NCI-H748 (cell line): ENCODE results near the gene NCOA6.

Experiments
- DNase-seq: peaks from one replicate; lab custom pipeline; 2025; ENCODE audit not compliant: unreplicated experiment; lab: John Stamatoyannopoulos, UW

The NCOA6 gene

DNA sequence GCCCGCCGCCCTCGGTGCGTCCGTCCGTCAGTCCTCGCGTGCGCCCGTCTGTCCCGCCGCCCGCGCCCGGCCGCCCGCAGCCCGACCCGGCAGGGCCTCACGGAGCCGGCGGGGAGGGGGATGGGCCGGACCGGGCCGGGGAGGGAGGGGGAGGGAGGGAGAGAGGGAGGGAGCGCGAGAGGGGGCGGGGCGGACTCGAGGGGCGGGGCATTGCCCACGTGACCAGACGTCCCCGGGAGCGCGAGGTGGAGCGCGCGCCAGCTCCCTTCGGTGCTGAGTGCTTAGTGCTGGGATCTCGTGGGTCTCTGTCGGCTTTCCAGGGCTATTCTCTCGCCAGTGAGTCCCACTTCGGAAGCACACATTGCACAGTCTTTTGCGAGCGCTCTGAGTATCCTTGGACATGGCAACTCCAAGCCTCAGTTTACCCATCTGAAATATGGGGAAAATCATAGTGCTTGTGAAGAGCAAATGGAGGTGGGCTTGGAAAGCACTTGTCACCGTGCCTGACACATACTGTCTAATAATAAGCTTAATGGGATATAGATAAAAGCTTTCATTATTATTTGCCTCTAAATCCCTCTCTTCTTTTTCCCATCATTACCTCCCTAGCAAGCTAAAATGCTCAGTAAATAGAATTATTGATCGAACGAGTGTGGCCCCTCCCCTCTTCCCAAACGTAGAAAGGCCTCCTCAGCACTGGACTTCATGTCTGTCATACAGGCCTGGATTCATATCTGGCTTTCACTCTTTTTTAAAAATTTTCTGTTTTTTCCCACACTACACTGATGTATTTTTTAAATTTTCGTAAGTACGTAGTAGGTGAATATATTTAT, at the start of gene NCOA6:
Gene NCOA6 (minus strand): TSS at position 122 of the 833 bp plus-strand sequence. CDS start 43,296 bp downstream, outside the sequence.
- peak; percentile 84 for DNase-seq

DNA sequence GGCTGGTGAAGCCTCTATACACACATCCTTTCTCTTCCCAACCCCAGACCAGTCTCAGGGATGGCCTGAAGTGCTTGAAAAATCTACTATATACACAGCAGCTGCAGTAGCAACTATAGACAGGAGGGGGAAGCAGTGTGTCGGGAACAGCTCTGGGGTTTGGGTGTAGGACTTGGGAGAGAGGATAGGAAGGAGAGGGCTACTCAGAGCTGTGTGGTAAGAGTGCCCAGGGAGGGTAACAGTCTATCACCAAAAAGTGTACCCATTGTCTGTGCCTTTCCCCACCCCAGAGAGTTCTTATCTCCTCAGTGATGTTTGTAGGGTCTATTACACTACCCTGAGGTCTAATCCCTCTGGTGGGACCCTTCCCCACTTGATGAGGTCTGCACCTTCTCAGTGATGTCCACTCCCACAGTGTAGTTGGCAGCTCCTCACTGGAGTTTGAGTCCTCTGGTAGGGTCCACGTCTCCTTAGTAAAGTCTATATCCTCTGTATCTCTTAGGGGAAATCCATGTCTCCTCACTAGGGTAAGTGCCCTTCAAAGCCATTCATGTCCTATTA, 48.7 kb upstream of the NCOA6 start:
- peak; percentile 78 for DNase-seq

DNA sequence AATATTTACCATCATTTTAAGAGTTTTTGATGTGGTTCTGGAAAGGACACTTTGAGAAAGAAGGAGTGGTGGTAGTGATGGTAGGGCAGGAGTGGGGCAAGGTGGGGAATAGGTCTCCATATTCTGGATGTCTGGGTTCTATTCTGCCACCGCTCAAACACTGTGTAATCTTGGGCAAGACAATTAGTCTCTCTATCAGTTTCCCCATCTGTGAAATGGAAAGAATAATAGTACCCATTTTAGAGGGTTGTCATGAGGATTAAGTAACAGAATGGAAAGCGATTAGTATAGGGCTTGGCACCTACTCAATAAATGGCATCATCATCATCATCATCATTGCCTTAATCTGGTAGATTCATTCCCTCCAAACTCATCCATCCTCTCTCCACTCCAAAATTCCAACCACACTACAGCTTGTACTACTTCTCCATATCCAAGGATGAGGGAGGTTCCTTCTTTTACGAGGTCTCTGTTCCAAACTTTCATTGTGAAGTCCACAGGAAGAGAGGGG, 48.2 kb upstream of the NCOA6 start:
- DNase-seq, result no peak

DNA sequence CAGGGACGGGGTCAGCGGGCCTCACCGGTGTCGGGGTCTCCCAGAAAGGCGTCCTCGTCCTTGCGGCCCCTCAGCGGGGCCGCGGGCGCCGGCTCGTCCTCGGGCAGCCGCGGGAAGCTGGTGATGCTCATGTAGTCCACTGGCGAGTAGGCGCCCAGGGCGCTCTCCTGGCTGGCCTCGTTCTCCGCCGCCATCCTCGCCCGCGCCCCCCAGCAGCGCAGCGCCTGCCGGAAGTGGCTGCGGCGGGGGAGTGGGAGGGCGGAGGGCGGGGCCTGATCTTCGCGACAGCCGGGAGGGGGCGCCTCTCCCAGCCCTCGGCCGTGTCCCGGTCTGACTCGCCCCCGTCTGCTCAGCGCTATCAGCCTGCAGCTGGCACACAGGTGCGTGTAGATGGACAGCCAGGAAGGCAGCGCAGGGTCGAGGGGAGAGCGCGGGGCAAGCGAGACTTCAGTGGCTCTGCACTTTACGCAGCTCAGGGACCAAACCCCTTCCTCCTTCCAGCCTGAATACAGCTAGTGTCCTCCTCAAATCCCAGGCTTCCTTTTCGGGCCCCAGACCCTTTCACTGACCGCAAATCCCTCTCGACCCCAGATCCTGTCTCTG, 47.3 kb upstream of the NCOA6 start, which contains the start of gene GGT7:
Gene GGT7 (minus strand): TSS at position 235 of the 603 bp plus-strand sequence. CDS start 41 bp downstream, at position 194.
- DNase-seq, result peak; percentile 89

DNA sequence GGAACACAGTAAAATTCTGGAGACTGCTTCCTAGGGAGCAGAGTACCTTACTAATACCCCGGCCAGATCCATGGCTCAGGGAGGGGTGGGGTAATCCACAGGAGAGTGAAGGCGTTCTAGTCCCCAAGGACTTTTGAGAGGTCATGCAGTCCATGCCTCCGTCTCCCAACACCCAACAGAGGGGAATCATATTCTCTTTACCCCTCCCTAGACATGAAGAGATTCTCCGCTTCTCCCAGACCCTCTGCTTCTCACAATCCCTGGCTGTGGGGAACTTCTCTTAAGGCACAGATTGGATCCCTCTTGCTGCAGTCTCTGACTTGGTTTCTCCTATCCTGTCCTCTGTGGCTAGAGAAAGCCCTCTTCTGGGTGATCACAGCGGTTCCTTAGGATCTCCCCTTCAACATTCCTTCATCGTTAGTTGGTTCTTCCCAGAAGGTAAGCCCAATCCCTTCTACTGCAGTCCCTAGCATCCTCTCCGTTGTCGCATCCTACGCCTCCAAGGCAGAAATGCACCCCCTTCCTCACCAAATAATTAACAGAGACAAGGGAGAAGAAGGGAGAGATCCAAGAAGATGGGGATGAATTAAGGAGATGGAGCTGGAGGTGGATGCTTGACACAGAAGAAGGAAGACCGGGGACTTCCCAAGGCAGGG, 46.6 kb upstream of the NCOA6 start:
- no peak for DNase-seq

DNA sequence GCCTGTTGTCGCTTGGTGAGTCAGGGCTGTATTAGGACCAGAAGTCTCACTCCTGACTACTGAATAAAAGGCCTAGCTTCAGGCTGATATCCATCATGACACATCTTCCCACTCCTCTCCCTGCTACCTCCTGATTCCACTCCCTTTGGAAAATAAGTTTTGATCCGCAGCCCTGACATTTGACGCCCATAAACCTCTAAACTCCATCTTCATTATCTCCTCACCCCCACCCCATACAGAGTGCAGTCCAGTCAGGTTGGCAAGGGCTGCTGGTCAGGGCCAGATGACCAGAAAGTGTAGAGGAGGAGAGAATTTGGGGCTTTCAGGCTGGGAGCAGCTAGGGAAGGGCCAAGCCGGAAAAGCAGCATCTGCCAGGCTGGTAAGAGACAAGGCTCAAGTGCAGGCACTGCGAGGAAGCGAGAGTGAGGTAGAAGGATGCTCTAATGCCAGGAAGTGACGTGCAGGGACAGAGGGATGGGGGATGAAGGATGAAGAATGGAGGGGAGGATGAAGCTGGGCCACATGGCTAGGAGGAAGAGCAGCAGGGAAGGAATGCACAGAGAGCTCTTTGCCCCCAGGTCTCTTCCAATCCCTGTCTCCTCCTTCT, 46.0 kb upstream of the NCOA6 start:
- DNase-seq, result peak; percentile 16

DNA sequence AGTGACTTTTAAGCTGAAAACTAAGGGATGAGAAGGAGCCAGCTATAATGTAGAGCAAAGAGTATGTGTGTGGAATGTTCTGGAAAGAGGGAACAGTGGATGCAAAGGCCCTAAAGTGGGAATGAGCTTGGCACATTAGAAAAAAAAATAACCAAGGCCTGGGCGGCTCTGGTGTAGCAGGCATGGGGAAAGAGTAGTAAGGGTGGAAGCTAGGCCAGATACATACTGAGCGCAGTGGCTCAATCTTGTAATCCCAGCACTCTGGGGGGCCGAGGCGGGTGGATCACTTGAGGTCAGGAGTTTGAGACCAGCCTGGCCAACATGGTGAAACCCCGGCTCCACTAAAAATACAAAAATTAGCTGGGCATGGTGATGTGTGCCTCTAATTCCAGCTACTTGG, 38.8 kb upstream of the NCOA6 start:
- no peak for DNase-seq

DNA sequence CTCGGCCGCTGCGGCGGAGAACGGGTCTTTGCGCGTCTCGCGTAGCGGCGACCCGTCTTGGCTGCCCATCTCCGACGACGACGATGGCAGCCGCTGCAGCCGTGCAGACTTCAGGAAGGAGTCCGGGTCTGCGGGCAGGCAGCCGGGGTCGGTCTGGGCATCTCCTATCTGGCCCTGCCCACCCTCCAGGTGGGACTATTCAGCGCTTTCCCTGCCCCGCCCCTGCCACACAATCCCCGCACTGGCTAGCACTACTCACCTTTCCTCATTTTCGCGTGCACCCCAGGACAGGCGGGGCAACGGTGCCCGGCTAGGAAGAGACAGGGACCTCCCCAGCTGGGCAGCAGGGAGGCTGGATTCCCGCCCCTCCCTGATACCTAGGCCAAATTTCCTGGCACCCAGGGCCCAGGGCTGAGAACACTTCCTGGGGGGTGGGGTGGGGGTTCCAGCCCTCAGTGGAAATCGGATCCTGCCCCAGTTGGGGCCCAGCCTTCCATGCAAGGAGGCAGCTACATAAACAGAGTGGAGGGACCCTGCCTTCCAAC, 38.0 kb upstream of the NCOA6 start:
- DNase-seq, result no peak

DNA sequence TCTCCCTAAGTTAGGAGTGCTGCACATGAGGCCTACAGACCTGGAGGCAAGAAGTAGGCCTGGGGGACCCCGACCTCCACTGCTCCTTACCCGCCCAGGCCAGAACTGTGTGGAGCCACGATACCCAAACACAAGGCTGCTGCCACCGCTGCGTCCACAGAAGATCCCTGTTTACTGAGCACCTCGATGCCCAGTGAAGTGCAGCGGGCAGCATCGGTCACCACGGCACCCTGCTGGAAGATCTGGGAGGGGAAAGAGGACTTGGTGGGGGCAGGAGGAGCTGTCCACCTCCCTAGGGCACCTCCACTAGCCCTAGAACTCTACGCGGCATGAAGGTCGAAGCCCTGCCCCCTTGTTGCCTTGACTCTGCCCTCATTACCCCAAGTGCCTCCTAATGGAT, 37.3 kb upstream of the NCOA6 start:
- DNase-seq, result no peak

DNA sequence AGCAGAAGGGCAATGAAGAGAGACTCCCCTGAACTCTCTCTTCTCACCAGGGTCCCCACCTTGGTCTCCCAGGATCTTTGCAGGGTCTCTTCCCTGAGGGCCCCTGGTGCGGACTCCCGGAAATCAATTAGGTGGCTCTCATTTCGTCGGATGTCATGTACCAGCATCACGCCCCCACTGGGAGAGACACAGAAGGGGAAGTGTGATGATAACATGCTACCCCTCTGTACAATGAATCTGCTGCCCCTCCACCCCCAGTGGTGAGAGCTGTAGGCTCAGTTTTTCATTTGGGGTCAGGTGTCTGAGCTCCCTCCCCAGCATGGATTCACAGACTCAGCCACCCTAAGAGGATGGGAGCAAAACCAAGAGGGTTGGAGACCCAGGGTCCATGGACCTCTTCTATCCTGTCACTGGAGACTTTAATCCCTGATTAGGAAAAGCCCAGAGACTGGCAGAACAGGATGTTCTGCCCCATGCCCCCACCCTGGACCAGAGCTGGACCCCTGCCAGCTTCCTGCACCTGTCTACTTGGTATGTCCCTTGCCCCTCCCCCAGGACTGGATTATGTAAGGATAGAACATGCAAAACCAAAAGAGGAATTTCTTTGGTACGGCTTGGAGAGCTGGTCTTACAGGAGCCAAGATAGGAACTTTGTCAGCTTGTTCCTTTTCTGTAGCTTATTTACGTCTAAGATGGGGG, 36.1 kb upstream of the NCOA6 start:
- DNase-seq, result peak; percentile 61

DNA sequence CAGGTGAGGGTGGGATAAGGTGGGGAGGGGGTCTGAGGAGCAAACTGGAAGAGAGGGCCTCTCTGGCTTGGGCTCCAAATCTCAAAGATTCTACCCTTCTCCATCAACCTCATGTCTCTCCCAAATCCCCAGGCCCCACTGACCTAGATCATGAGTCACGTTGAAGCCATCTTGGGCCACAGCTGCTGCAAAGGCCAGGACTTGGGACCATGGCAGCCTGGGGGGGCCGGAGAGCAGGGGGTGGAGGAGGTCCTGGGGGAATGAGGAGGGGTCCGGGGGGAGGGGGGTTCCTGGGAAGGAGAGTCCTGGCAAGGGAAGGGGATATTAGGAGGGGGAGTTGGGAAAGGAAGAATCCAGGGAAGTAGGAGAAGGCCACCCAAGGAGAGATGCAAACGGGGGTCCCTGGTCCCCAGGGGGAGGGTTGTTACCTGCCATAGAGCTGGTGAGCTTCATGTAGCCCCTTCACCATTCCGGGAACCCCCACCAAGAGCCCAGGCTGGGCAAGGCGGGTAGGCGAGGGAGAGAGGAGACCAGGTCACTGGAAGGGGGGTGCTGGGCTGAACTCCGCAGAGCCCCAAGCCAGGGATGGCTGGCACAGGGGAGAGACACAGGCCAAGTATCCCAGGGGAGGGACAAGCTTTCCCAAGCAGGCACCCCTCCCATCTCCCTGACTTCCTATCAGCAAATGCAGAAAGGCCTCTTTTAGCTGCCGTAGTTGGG, 34.5 kb upstream of the NCOA6 start:
- DNase-seq, result no peak

DNA sequence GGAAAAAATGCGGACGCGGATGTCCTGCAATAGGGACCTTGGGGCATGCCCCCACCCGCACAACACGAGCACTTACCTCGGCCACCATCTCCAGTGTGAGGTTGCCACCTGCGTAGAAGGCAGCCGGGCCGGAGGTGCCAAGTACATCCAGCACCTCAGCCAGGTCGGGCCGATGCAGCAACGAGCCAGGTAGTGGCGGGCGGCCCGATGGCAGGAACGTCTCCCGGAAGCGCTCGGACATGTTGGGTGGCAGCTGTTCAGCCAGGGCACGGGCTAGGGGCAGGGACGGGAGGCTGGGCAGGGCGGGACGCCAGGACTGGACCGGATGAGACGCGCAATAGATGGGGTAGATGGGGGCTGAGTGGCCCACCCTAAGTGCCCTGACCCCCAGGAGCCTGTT, 33.9 kb upstream of the NCOA6 start:
- no peak for DNase-seq

DNA sequence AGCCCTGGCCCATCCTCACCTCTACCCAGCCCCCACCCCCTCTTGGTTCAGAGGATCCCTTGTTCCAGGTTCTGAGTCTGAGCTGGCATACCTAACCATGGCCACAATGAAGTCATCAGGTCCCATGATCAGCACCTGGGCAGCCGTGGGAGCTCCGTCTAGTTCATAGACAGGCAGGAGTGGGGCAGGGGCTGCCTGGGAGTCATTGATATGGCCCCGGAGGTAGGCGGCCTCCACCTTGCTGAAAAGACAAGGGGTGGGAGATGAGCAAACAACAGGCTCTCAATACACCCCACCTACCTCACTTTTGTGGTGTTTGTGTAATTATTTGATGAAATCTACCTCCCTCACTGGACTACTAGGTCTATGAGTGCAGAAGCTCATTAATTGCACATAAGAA, 26.8 kb upstream of the NCOA6 start:
- DNase-seq, result no peak

DNA sequence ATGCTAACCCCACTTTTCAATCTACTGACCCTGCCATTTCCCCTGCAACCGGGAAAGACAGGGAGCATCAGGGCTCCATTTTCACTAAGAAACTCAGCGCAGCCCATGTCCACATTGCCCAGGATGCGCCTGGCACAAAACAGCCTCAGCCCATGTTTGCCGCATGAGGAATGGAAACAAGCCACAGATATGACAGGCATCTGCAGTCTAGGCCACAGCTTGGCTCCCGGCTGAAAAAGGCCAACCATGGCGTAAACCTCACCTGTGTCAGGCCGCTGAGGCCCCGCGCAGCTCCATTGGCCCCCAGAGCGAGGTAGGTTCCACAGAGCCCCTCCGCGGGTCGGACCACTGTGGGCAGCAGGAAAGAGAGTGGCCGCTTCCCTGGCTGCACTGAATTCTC, 25.5 kb upstream of the NCOA6 start:
- DNase-seq, result no peak

DNA sequence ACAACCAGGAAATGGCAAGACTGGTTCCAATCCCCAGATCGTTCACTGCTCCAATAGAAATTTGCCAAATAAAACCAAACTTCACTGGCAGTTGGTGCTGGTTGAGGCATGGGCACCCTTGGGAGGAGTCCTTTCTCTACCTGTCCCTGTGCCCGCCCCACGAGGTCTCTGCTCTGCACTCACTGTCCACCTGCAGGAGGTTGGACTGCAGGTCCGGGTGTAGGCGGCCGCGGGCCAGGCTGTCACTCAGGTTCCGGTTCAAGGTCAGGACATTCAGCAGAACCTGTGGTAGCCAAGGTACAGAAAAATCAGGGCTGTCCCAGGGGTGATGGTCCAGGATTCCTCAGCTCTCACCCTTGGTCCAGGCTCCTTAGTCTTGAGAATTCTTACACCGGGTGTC, 24.3 kb upstream of the NCOA6 start:
- DNase-seq, result no peak

DNA sequence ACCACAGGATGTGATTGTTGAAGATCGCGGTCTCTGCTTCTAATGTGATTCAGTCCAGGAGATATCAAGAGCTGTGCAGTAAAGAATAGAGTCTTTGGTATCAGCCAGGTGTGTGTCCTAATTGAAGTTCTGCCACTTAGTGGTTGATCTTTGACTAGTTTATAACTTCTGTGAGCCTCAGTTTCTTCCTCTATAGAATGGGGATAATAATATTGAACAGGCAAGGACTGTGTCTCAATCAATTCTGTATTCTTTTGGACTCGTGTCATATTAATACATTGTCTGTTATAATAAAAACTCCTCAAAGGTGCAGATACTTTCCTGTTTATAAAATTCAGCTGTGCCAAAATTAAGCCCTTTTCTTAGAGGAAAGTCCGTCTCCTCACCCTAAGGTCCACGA, 23.1 kb upstream of the NCOA6 start:
- no peak for DNase-seq

DNA sequence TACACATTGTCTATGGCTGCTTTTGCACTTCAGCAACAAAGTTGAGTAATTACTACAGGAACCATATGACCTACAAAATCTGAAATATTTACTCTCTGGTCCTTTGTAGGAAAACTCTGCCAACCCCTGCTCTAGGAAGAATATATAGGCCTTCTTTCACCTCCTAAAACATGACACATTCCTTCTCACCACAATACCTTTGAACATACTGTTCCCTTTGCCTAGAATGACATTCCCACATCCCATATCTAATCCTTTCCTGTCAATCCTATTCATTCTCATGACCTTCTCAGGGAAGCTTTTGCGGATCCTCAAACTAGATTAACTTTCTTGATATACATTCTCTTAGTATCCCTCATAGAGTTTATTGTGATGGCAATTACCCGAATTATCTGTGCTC, 18.0 kb upstream of the NCOA6 start:
- no peak for DNase-seq

DNA sequence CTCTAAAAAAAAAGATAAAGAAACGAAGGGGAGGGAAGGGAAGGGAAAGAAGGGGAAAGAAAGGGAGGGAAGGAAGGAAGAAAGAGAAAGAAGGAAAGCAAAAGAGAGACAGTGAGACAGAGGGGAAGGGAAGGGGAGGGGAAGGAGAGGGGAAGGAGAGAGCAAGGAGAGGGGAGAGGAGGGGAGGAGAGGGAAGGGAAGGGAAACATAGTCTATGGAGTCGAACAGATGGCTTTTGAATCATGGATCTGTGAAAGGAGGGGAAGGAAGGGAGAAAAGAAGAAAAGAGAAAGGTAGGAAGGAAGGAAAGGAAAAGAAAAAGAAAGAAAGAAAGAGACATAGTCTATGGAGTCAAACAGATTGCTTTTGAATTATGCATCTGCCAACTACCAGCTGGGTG, 16.7 kb upstream of the NCOA6 start:
- DNase-seq, result no peak

DNA sequence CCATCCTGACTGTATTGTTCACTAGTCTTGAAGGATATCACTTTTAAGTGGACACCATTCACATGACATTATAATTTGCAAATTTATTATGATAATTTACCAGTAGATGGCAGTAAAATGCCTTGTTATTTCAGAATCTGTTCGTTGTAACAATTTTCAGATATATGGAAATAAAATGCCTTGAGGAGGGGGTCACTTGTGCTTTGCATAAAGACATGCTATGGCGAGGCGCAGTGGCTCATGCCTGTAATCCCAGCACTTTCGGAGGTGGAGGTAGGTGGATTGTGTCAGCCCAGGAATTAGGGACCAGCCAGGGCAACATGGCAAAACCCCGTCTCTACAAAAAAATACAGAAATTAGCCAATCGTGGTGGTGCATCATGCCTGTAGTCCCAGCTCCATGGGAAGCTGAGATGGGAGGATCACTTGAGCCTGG, 9.0 kb upstream of the NCOA6 start:
- peak; percentile 61 for DNase-seq
